GM23248 (cell line): ENCODE results near the gene CFAP300.

Source experiments
- EZH2 ChIP-seq: fragments of 200-600 bp; sonication (generic); IDR thresholded peaks from 2 replicates; pipeline ENCODE4 v1.6.1; 2018; ENCODE audit warnings: antibody characterized with exemption, mild to moderate bottlenecking; ENCODE audit not compliant: insufficient read depth, poor library complexity, severe bottlenecking
- EZH2phosphoT487 ChIP-seq: fragments of 200-600 bp; sonication (generic); IDR thresholded peaks from 2 replicates; pipeline ENCODE4 v1.6.1; 2018; ENCODE audit warnings: antibody characterized with exemption, moderate library complexity, mild to moderate bottlenecking, low read depth; ENCODE audit not compliant: insufficient read depth

DNA sequence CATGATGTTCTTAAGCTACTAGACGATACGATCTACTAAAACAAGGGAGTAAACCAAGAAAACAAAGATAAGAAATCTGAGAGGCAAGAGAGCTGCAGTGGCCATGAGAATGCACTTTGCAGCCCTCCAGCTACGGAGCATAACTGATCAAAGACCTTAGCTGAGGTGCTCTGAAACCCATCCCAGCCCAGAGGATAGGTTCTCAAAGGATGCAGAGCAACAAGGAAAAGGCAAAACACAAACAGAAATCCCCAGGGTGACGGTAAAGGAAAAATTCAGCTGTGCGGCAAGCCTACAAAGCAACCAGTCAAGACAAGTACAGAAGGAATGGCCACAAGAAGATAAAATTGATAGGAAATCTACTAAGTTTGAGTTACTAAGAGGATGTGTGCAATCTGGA lies 32.5 kb upstream of the CFAP300 start:
- TF ChIP-seq EZH2, result no peak
- no peak for TF ChIP-seq EZH2phosphoT487
